ENCODE results near the gene ACTL7B.
"Not testable (repeated sequence)": the region's sequence is repeated elsewhere in the genome, so short reads cannot be mapped to it uniquely, and the experiment has no call there.

Gene ACTL7B

DNA sequence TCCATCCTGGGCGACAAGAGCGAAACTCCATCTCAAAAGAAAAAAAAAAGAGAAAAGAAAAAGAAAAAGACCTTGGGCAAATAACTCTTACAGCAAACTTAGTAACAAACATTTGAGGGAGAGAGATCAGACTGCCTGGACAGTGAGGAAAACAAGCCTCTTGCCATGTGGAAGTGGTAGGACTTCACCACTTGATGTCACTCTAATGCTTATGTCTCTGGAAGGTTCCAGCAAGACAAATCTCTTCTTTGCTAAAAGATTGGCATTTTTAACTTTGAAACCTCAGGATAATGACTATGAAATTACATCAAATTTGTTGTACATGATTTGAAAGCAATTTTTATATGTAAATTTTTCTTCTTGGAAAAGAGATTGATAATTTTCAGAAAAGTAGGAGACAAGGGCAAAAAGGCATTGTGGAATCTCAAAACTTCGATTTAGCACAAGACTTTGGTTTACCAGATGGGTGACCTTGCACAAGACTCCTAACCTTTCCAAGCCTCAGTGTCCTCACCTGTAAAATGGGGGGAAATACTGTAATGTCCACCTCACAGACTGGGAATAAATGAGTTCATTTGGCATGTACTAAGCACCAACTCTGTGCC, 5.4 kb downstream of the ACTL7B start:
- H3K9me3 ChIP-seq (ENCODE audit: control insufficient read depth, low read length) = no peaks in the 10 kb centered on the region
- TF ChIP-seq, protein P1, sequence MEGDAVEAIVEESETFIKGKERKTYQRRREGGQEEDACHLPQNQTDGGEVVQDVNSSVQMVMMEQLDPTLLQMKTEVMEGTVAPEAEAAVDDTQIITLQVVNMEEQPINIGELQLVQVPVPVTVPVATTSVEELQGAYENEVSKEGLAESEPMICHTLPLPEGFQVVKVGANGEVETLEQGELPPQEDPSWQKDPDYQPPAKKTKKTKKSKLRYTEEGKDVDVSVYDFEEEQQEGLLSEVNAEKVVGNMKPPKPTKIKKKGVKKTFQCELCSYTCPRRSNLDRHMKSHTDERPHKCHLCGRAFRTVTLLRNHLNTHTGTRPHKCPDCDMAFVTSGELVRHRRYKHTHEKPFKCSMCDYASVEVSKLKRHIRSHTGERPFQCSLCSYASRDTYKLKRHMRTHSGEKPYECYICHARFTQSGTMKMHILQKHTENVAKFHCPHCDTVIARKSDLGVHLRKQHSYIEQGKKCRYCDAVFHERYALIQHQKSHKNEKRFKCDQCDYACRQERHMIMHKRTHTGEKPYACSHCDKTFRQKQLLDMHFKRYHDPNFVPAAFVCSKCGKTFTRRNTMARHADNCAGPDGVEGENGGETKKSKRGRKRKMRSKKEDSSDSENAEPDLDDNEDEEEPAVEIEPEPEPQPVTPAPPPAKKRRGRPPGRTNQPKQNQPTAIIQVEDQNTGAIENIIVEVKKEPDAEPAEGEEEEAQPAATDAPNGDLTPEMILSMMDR (IDR thresholded peaks at IDR 0.05) = no peak
- H3K27ac ChIP-seq = no peak overlapping the region
- no peaks in the 10 kb centered on the region for H3K79me2 ChIP-seq
- H3K27me3 ChIP-seq (ENCODE audit: control insufficient read depth, insufficient read depth, low read length) = no peaks in the 10 kb centered on the region
- H2AFZ ChIP-seq = no peak overlapping the region
- H3K36me3 ChIP-seq (ENCODE audit: control insufficient read depth, insufficient read depth, low read length) = no peaks in the 10 kb centered on the region
- no peak overlapping the region for H3K4me2 ChIP-seq (ENCODE audit: low read length)
- no peak overlapping the region for H3K4me3 ChIP-seq (ENCODE audit: low read depth, low read length)
- H3K4me1 ChIP-seq = no peaks in the 10 kb centered on the region
- H3K9ac ChIP-seq = no peak overlapping the region

DNA sequence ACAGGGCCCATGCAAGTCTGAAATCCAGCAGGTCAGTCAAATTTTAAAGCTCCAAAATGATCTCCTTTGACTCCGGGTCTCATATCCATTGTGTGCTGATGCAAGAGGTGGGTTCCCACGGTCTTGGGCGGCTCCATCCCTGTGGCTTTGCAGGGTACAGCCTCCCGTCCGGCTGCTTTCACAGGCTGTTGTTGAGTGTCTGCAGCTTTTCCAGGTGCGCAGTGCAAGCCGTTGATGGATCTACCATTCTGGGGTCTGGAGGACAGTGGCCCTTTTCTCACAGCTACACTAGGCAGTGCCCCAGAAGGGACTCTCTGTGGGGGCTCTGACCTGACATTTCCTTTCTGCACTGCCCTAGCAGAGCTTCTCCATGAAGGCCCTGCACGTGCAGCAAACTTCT, 7.5 kb downstream of the ACTL7B start:
- H3K36me3 ChIP-seq (ENCODE audit: control insufficient read depth, insufficient read depth, low read length); H3K27ac ChIP-seq; H3K4me1 ChIP-seq; H3K4me3 ChIP-seq (ENCODE audit: low read depth, low read length); H3K4me2 ChIP-seq (ENCODE audit: low read length); H3K79me2 ChIP-seq; H3K9me3 ChIP-seq (ENCODE audit: control insufficient read depth, low read length); H2AFZ ChIP-seq; H3K27me3 ChIP-seq (ENCODE audit: control insufficient read depth, insufficient read depth, low read length); H3K9ac ChIP-seq: not testable (repeated sequence)

DNA sequence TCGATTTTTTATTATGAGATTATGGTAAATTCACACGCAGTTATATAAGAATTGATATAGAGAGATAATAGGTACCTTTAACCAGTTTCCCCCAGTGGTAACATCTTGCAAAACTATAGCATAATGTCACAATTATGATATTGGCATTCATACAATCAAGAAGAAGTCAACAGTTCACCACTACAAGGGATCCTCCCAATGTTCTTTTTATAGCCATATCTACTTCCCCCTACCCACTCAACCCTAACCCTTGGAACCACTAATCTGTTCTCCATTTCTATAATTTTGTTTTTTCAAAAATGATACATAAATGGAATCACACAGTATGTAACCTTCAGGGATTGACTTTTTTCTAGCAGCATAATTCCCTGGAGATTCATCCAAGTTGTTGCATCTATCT, 9.8 kb downstream of the ACTL7B start:
- Histone ChIP-seq H3K9ac (no peak overlapping the region), H3K4me2 (ENCODE audit: low read length) (no peak overlapping the region), H3K4me1 (no peaks in the 10 kb centered on the region), H3K9me3 (ENCODE audit: control insufficient read depth, low read length) (no peaks in the 10 kb centered on the region), H3K4me3 (ENCODE audit: low read depth, low read length) (no peak overlapping the region), H3K27ac (no peak overlapping the region), H3K79me2 (no peaks in the 10 kb centered on the region), H3K36me3 (ENCODE audit: control insufficient read depth, insufficient read depth, low read length) (no peaks in the 10 kb centered on the region), H3K27me3 (ENCODE audit: control insufficient read depth, insufficient read depth, low read length) (no peaks in the 10 kb centered on the region), H2AFZ (no peak overlapping the region)
- TF ChIP-seq, protein P1 (IDR thresholded peaks at IDR 0.05) = no peak

DNA sequence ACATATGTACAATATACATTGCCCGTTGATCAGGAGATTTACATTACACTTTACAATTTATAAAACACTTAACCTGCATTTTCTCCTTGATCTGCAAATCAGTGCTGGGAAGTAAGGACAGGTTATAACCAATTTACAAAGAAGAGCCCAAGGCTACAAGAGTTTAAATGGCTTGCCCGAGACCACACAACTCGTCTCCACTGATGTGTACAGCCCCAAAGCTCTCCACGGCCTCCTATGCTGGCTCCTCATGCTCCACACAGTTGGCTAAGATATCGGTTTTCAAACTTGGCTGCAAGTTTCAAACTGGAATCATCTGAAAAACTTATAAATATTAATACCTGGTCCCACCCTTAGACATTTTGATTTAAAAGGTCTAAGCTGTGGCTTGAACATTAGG, 10.3 kb downstream of the ACTL7B start:
- TF ChIP-seq, protein P1 (IDR thresholded peaks at IDR 0.05) = no peak
- no peak overlapping the region for H3K27ac ChIP-seq

DNA sequence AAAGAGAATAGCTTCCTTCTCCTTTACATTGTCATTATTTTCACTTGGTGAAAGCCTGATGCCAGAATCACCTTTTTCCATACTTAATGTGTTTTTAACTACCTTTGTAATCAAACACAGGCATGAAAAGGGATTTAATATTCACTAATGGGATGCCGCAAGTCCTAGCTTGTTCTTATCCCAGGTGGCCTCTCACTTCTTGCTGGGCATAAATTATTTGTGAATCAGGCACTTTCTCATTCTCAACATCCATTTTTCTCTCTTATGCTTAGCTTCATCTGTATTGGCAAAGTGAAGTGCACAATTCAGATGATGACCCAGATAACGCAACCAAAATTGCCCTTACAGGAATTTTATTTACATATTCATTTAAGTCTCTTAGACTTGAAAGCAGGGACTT, 10.9 kb downstream of the ACTL7B start:
- H3K4me1 ChIP-seq = no peaks in the 10 kb centered on the region
- H3K36me3 ChIP-seq (ENCODE audit: control insufficient read depth, insufficient read depth, low read length) = no peaks in the 10 kb centered on the region
- H3K79me2 ChIP-seq = no peaks in the 10 kb centered on the region
- no peaks in the 10 kb centered on the region for H3K9me3 ChIP-seq (ENCODE audit: control insufficient read depth, low read length)
- H2AFZ ChIP-seq = no peak overlapping the region
- TF ChIP-seq, protein P1 (IDR thresholded peaks at IDR 0.05) = no peak
- H3K4me3 ChIP-seq (ENCODE audit: low read depth, low read length) = no peak overlapping the region
- H3K27me3 ChIP-seq (ENCODE audit: control insufficient read depth, insufficient read depth, low read length) = no peaks in the 10 kb centered on the region
- H3K9ac ChIP-seq = no peak overlapping the region
- H3K27ac ChIP-seq = no peak overlapping the region
- no peak overlapping the region for H3K4me2 ChIP-seq (ENCODE audit: low read length)

More for the DNA sequence above, 10.3 kb downstream of the ACTL7B start:
- H3K4me2 ChIP-seq (ENCODE audit: low read length) = no peak overlapping the region
- no peaks in the 10 kb centered on the region for H3K4me1 ChIP-seq
- no peaks in the 10 kb centered on the region for H3K27me3 ChIP-seq (ENCODE audit: control insufficient read depth, insufficient read depth, low read length)
- H3K4me3 ChIP-seq (ENCODE audit: low read depth, low read length) = no peak overlapping the region
- H3K9me3 ChIP-seq (ENCODE audit: control insufficient read depth, low read length) = no peaks in the 10 kb centered on the region
- H3K9ac ChIP-seq = no peak overlapping the region
- no peaks in the 10 kb centered on the region for H3K79me2 ChIP-seq
- no peak overlapping the region for H2AFZ ChIP-seq
- no peaks in the 10 kb centered on the region for H3K36me3 ChIP-seq (ENCODE audit: control insufficient read depth, insufficient read depth, low read length)

Data from parathyroid adenoma (tissue), 2 donors.